ENCODE results near the gene RTKN.

DNA sequence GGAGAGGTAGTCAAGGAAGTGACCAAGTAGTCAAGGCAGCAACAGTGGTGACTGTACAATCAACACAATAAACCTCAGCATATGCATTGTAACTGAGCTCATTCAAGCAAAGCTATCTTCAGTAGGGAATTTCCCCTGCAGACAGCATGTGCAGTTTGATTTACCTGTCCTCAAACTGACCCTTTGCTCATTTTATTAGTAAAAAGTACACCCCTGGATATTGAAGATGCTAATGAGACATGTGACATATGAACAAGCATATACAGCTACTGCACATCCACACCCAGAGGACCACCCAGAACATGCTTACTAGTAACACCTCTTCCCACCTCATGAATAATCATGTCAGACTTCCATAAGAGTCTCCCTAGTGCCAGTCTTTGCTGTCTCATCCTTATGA, 35.7 kb downstream of the RTKN start:
- TF ChIP-seq POLR2A (IDR thresholded peaks at IDR 0.05; ENCODE audit: borderline replicate concordance, extremely low read depth, insufficient read depth, insufficient read length) (no peak), ZNF274 (IDR thresholded peaks at IDR 0.05; ENCODE audit: low read depth, low read length) (no peak), CEBPB (IDR thresholded peaks at IDR 0.05; ENCODE audit: low read depth) (no peak), SP1 (IDR thresholded peaks at IDR 0.05; ENCODE audit: low read depth) (no peak), SRF (IDR thresholded peaks at IDR 0.05; ENCODE audit: low read depth) (no peak), EGR1 (IDR thresholded peaks at IDR 0.05; ENCODE audit: low read depth) (no peak), POLR2AphosphoS5 (IDR thresholded peaks at IDR 0.05; ENCODE audit: low read depth, low read length) (no peak), YY1 (IDR thresholded peaks at IDR 0.05; ENCODE audit: extremely low read depth, insufficient replicate concordance, low read depth, low read length) (no peak), EZH2 (IDR thresholded peaks at IDR 0.05) (no peak), JUND (IDR thresholded peaks at IDR 0.05) (no peak), ZFX (IDR thresholded peaks at IDR 0.05) (no peak)
- TF ChIP-seq, protein P1, sequence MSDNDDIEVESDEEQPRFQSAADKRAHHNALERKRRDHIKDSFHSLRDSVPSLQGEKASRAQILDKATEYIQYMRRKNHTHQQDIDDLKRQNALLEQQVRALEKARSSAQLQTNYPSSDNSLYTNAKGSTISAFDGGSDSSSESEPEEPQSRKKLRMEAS (IDR thresholded peaks at IDR 0.05) = no peak
- TF ChIP-seq, protein P2, sequence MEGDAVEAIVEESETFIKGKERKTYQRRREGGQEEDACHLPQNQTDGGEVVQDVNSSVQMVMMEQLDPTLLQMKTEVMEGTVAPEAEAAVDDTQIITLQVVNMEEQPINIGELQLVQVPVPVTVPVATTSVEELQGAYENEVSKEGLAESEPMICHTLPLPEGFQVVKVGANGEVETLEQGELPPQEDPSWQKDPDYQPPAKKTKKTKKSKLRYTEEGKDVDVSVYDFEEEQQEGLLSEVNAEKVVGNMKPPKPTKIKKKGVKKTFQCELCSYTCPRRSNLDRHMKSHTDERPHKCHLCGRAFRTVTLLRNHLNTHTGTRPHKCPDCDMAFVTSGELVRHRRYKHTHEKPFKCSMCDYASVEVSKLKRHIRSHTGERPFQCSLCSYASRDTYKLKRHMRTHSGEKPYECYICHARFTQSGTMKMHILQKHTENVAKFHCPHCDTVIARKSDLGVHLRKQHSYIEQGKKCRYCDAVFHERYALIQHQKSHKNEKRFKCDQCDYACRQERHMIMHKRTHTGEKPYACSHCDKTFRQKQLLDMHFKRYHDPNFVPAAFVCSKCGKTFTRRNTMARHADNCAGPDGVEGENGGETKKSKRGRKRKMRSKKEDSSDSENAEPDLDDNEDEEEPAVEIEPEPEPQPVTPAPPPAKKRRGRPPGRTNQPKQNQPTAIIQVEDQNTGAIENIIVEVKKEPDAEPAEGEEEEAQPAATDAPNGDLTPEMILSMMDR (IDR thresholded peaks at IDR 0.05 in 2 of 3, conservative IDR thresholded peaks at IDR 0.05 in 1 of 3; ENCODE audit: borderline replicate concordance in 1 of 3, insufficient read depth in 1 of 3, low read depth in 2 of 3, low read length in 2 of 3) = no peak
